NCI-H128 (cell line): ENCODE data around the gene PDRG1.

Experiments
- DNase-seq: peaks from one replicate; lab custom pipeline; 2025; ENCODE audit not compliant: unreplicated experiment; lab: John Stamatoyannopoulos, UW

The PDRG1 gene

GRCh38 chr20:31951530-31952453 lies at the start of gene PDRG1:
Gene PDRG1, minus strand, starts transcription at chr20:31952046. Its CDS starts 85 bp downstream, at chr20:31951961.
- peak; percentile 92 for DNase-seq

GRCh38 chr20:31998246-31998645 lies 46.4 kb upstream of the PDRG1 start:
- no peak for DNase-seq

GRCh38 chr20:31996996-31997395 lies 45.1 kb upstream of the PDRG1 start:
- DNase-seq = no peak

- no peak for DNase-seq
These were observed 40.2 kb upstream of the PDRG1 start for GRCh38 chr20:31992086-31992485.

- no peak for DNase-seq
These were observed 39.5 kb upstream of the PDRG1 start for GRCh38 chr20:31991339-31991705.

GRCh38 chr20:31990641-31991338 lies 38.9 kb upstream of the PDRG1 start:
- DNase-seq = no peak

GRCh38 chr20:31989030-31989645 lies 37.3 kb upstream of the PDRG1 start:
- no peak for DNase-seq

GRCh38 chr20:31988430-31989015 lies 36.7 kb upstream of the PDRG1 start:
- no peak for DNase-seq

- no peak for DNase-seq
These were observed 35.9 kb upstream of the PDRG1 start for GRCh38 chr20:31987744-31988143.

- DNase-seq = no peak
These were observed 33.2 kb upstream of the PDRG1 start for GRCh38 chr20:31984981-31985471.

GRCh38 chr20:31981784-31982183 lies 29.9 kb upstream of the PDRG1 start:
- no peak for DNase-seq

GRCh38 chr20:31979713-31980426 lies 28.0 kb upstream of the PDRG1 start:
- no peak for DNase-seq

- DNase-seq = no peak
These were observed 25.2 kb upstream of the PDRG1 start for GRCh38 chr20:31977080-31977479.

GRCh38 chr20:31975874-31976273 lies 24.0 kb upstream of the PDRG1 start:
- no peak for DNase-seq

- DNase-seq = no peak
These were observed 23.2 kb upstream of the PDRG1 start for GRCh38 chr20:31974951-31975487.

GRCh38 chr20:31974296-31974695 lies 22.4 kb upstream of the PDRG1 start:
- no peak for DNase-seq

GRCh38 chr20:31972471-31973021 lies 20.7 kb upstream of the PDRG1 start:
- DNase-seq = no peak

GRCh38 chr20:31969991-31970390 lies 18.1 kb upstream of the PDRG1 start:
- no peak for DNase-seq

- no peak for DNase-seq
These were observed 16.7 kb upstream of the PDRG1 start for GRCh38 chr20:31968291-31969126.
